ENCODE results near the gene DYNLT3.

DYNLT3 gene
- 46.2 to 53.5 reads per million in 2 donors for total RNA-seq

GRCh38 chrX:37846934-37847732, at the start of gene DYNLT3:
Gene DYNLT3 (minus strand): TSS chrX:37847571. CDS start chrX:37847510, 61 bp downstream.
- DNase-seq: peak; percentile 63

- DNase-seq: no peak
Observed at GRCh38 chrX:37896511-37896890, 49.1 kb upstream of the DYNLT3 start.

GRCh38 chrX:37895795-37896510, 48.6 kb upstream of the DYNLT3 start:
- DNase-seq: no peak

- DNase-seq: no peak
Observed at GRCh38 chrX:37894725-37895124, 47.4 kb upstream of the DYNLT3 start.

GRCh38 chrX:37888010-37888409, 40.6 kb upstream of the DYNLT3 start:
- no peak for DNase-seq

- no peak for DNase-seq
Observed at GRCh38 chrX:37887347-37887746, 40.0 kb upstream of the DYNLT3 start.

GRCh38 chrX:37883196-37883595, 35.8 kb upstream of the DYNLT3 start:
- no peak for DNase-seq

- DNase-seq: no peak
Observed at GRCh38 chrX:37879692-37880091, 32.3 kb upstream of the DYNLT3 start.

GRCh38 chrX:37876716-37877115, 29.3 kb upstream of the DYNLT3 start:
- DNase-seq: no peak

- DNase-seq: no peak
Observed at GRCh38 chrX:37875675-37876074, 28.3 kb upstream of the DYNLT3 start.

- no peak for DNase-seq
Observed at GRCh38 chrX:37873220-37873619, 25.8 kb upstream of the DYNLT3 start.

- no peak for DNase-seq
Observed at GRCh38 chrX:37872303-37872655, 24.9 kb upstream of the DYNLT3 start.

GRCh38 chrX:37871626-37872302, 24.4 kb upstream of the DYNLT3 start:
- DNase-seq: no peak

- DNase-seq: no peak
Observed at GRCh38 chrX:37867536-37868153, 20.3 kb upstream of the DYNLT3 start.

GRCh38 chrX:37863728-37864127, 16.4 kb upstream of the DYNLT3 start:
- no peak for DNase-seq

GRCh38 chrX:37862851-37863250, 15.5 kb upstream of the DYNLT3 start:
- DNase-seq: no peak

- DNase-seq: no peak
Observed at GRCh38 chrX:37860721-37861120, 13.3 kb upstream of the DYNLT3 start.

- DNase-seq: no peak
Observed at GRCh38 chrX:37854748-37855147, 7.4 kb upstream of the DYNLT3 start.

- no peak for DNase-seq
Observed at GRCh38 chrX:37854148-37854547, 6.8 kb upstream of the DYNLT3 start.

GRCh38 chrX:37847733-37848197, 394 bp upstream of the DYNLT3 start:
- DNase-seq: no peak

- DNase-seq: no peak
Observed at GRCh38 chrX:37846558-37846933, 825 bp downstream of the DYNLT3 start.

GRCh38 chrX:37846141-37846540, 1.2 kb downstream of the DYNLT3 start:
- DNase-seq: no peak

GRCh38 chrX:37844622-37845021, 2.7 kb downstream of the DYNLT3 start:
- no peak for DNase-seq
